Measurements from ENCODE around the gene DR1. TPM values are rescaled to one million over a fixed set of nuclear protein-coding genes. Genes with fewer than 3 reads are reported as not detected.

Gene DR1
- total and polyA plus RNA-seq, 7 donors, result 19.9 to 29.8 (median 20.7) TPM

DNA sequence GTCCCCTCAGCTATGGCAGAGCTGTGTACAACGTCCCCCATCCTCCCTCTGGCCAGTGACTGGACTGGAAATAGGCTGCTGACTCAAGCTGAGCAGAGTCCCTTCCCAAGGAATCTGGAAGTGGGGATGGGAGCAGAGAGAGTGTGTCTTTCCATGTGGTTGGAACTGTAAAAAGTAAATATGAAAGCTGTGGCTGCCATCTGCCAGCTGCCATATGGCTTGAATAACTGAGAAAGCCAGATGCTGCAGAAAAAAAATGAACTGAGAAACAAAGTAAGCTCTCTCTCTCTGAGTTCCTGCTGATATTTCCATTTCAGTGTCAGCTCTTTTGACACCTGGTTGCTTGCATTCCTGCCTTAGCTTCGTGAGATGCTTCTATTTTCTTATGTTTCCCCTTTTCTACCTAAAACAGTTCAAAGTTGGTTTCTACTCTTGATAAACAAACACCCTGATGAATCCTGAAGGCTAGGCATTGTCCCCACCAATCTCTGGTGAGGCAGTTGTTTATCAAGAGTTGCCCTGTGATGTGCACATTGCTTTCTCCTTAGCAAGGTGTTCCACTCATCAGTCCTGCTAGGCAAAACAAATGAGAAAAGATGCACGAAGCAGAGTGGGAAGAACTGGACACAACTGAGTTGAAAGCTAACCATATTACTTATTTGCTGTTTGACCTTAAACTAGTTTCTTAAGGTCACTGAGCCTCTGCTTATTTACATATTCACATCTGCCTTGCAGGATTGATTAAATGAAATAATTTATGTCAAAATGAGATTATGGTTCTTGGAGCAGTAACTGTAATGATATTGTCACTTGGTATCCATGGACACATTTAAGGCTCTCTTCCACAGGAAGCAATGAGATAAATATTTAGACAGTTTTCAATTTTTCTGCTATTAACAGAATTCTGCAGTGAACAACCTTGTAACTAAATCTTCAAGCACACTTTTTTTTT, 16.6 kb upstream of the DR1 start:
- no peak for TF ChIP-seq POLR2A (IDR thresholded peaks at IDR 0.05)
- no peak for TF ChIP-seq POLR2AphosphoS5 (IDR thresholded peaks at IDR 0.05)
- TF ChIP-seq EP300 (IDR thresholded peaks at IDR 0.05), result no peak
- TF ChIP-seq CTCF (IDR thresholded peaks at IDR 0.05), result no peak
- no peaks in the 10 kb centered on the region for H3K4me1 ChIP-seq
- no peaks in the 10 kb centered on the region for H3K9me3 ChIP-seq
- DNase-seq, result no peak
- H3K27ac ChIP-seq, result no peak overlapping the region
- 58 to 73% methylated on average over 3 of the region's 3 CpGs for WGBS, 2 donors
- intact Hi-C loops (cut with DNase I), result no loop called here
- H3K27me3 ChIP-seq, result no peaks in the 10 kb centered on the region
- no peaks in the 10 kb centered on the region for H3K36me3 ChIP-seq
- no peak overlapping the region for H3K4me3 ChIP-seq

- Histone ChIP-seq H3K4me3 (no peak overlapping the region), H3K36me3 (no peaks in the 10 kb centered on the region), H3K27ac (no peak overlapping the region), H3K27me3 (no peaks in the 10 kb centered on the region), H3K4me1 (no peaks in the 10 kb centered on the region), H3K9me3 (no peaks in the 10 kb centered on the region)
- 80 to 86% methylated on average over 1 of the region's 1 CpG for WGBS, 2 donors
- intact Hi-C loops (cut with DNase I), result no loop called here
- DNase-seq, result no peak
- TF ChIP-seq POLR2AphosphoS5 (IDR thresholded peaks at IDR 0.05), result no peak
Observed at GRCh38 chr1:93330196-93330595, 15.5 kb upstream of the DR1 start.

- Histone ChIP-seq H3K27me3 (no peaks in the 10 kb centered on the region), H3K36me3 (no peaks in the 10 kb centered on the region), H3K4me1 (no peaks in the 10 kb centered on the region), H3K9me3 (no peaks in the 10 kb centered on the region), H3K27ac (no peak overlapping the region), H3K4me3 (no peak overlapping the region)
- intact Hi-C loops (cut with DNase I), result no loop called here
- no peak for TF ChIP-seq CTCF (IDR thresholded peaks at IDR 0.05)
- no peak for TF ChIP-seq EP300 (IDR thresholded peaks at IDR 0.05)
- no peak for TF ChIP-seq POLR2AphosphoS5 (IDR thresholded peaks at IDR 0.05)
- TF ChIP-seq POLR2A (IDR thresholded peaks at IDR 0.05), result no peak
- DNase-seq, result no peak
- 81 to 91% methylated on average over 3 of the region's 3 CpGs for WGBS, 2 donors
Observed at GRCh38 chr1:93330617-93331016, 15.1 kb upstream of the DR1 start.

DNA sequence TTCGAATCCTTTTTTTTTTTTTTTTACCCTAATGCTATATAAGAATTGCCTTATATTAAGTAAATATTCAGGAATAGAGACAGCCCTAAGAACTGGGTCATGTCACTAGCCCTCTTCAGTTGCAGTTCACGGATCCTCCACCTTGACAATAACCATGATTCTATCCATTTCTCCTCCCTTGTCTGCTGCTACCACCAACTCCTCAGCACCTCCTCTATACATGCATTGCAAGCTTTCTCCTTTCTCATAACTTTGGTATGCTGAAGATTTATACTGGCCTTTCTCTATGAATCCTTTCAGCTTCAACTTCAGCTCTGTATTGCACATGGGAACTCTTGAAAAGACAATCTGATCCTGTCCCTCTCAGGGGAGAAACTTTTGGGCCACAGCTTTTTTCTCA, 14.3 kb upstream of the DR1 start:
- Histone ChIP-seq H3K4me1 (no peaks in the 10 kb centered on the region), H3K36me3 (no peaks in the 10 kb centered on the region), H3K27me3 (no peaks in the 10 kb centered on the region), H3K9me3 (no peaks in the 10 kb centered on the region), H3K4me3 (no peak overlapping the region), H3K27ac (no peak overlapping the region)
- DNase-seq, result no peak
- intact Hi-C loops (cut with DNase I), result no loop called here
- 78% methylated on average over 2 of the region's 2 CpGs for WGBS, 2 donors
- no peak for TF ChIP-seq POLR2AphosphoS5 (IDR thresholded peaks at IDR 0.05)
- no peak for TF ChIP-seq EP300 (IDR thresholded peaks at IDR 0.05)
- no peak for TF ChIP-seq CTCF (IDR thresholded peaks at IDR 0.05)
- TF ChIP-seq POLR2A (IDR thresholded peaks at IDR 0.05), result no peak

- Histone ChIP-seq H3K36me3 (no peaks in the 10 kb centered on the region), H3K9me3 (no peaks in the 10 kb centered on the region), H3K27ac (no peak overlapping the region), H3K4me1 (no peaks in the 10 kb centered on the region), H3K4me3 (no peak overlapping the region), H3K27me3 (no peaks in the 10 kb centered on the region)
- WGBS, 2 donors, result 80 to 90% methylated on average over 1 of the region's 1 CpG
- intact Hi-C loops (cut with DNase I), result no loop called here
- DNase-seq, result no peak
- TF ChIP-seq POLR2AphosphoS5 (IDR thresholded peaks at IDR 0.05), result no peak
- TF ChIP-seq CTCF (IDR thresholded peaks at IDR 0.05), result no peak
- no peak for TF ChIP-seq POLR2A (IDR thresholded peaks at IDR 0.05)
- no peak for TF ChIP-seq EP300 (IDR thresholded peaks at IDR 0.05)
Observed at GRCh38 chr1:93332368-93332767, 13.3 kb upstream of the DR1 start.

All from sigmoid colon (tissue), 7 donors.